GM13976 (cell line): Measurements from ENCODE around the gene GDE1.
A peak's percentile ranks its signal among the peaks of the same experiment; 100 is the strongest.
"Not testable (repeated sequence)": the region's sequence is repeated elsewhere in the genome, so short reads cannot be mapped to it uniquely, and the experiment has no call there.

Experiments used
- DNase-seq: peaks from one replicate; pipeline ENCODE4 v3.0.0; 2012; ENCODE audit warnings: low spot score
- in situ Hi-C: fragments of 300-500 bp; cut with MboI; formaldehyde crosslinking; loops from one replicate; pipeline ENCODE4 v1.12.0; 2022; ENCODE audit warnings: low sequenced_read_pairs, mixed read lengths, inconsistent platforms; ENCODE audit not compliant: unreplicated experiment
- TF ChIP-seq, protein P1 (sequence below): IDR thresholded peaks from 2 replicates; pipeline ENCODE4 v1.5.1; 2012; ENCODE audit warnings: borderline replicate concordance, mild to moderate bottlenecking; ENCODE audit not compliant: insufficient read depth; ENCODE audit errors: extremely low read depth, missing control alignments, control extremely low read depth

GDE1 gene

DNA sequence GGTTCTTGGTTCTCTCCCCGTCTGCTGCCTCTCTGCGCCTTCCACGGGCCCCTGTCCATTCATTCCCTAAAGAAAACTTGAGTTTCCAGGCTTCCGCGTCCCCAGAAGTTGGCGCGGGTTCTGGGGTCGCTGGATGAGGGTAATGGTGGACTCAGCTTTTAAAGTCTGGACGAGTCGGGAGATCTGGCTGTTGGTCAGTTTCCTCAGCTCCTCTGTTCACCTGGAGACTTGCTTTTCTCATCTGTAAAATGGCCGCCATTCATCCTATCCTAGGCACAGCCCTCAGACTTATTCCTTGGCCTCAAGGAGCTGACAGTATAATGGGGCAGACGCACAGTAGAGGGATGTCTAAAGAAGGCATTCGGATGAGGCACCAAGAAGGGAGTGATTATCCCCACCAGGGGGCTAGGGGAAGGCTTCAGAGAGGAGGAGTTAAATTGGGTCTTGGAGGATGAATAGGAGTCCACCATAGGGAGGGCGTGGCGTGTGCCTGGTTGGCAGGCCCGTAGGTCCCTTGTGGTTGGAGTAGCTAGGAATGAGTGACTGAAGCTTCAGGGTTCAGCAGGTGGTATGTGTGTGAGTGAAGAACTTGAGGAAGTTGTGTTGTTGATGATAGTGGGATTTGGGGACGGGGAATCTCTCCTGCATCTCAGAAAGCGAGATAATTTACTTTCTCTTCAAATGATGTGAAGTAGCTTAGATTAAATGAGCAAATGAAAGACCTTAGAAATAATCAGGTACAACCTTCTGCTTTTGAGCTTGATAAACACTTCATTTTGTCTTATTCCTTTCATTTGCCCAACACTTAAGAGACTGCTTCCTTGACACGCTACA is 34.3 kb upstream of the GDE1 start:
- DNase-seq: peak; percentile 47
- in situ Hi-C loops: no loop called here
- TF ChIP-seq, protein P1, sequence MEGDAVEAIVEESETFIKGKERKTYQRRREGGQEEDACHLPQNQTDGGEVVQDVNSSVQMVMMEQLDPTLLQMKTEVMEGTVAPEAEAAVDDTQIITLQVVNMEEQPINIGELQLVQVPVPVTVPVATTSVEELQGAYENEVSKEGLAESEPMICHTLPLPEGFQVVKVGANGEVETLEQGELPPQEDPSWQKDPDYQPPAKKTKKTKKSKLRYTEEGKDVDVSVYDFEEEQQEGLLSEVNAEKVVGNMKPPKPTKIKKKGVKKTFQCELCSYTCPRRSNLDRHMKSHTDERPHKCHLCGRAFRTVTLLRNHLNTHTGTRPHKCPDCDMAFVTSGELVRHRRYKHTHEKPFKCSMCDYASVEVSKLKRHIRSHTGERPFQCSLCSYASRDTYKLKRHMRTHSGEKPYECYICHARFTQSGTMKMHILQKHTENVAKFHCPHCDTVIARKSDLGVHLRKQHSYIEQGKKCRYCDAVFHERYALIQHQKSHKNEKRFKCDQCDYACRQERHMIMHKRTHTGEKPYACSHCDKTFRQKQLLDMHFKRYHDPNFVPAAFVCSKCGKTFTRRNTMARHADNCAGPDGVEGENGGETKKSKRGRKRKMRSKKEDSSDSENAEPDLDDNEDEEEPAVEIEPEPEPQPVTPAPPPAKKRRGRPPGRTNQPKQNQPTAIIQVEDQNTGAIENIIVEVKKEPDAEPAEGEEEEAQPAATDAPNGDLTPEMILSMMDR: no peak

DNA sequence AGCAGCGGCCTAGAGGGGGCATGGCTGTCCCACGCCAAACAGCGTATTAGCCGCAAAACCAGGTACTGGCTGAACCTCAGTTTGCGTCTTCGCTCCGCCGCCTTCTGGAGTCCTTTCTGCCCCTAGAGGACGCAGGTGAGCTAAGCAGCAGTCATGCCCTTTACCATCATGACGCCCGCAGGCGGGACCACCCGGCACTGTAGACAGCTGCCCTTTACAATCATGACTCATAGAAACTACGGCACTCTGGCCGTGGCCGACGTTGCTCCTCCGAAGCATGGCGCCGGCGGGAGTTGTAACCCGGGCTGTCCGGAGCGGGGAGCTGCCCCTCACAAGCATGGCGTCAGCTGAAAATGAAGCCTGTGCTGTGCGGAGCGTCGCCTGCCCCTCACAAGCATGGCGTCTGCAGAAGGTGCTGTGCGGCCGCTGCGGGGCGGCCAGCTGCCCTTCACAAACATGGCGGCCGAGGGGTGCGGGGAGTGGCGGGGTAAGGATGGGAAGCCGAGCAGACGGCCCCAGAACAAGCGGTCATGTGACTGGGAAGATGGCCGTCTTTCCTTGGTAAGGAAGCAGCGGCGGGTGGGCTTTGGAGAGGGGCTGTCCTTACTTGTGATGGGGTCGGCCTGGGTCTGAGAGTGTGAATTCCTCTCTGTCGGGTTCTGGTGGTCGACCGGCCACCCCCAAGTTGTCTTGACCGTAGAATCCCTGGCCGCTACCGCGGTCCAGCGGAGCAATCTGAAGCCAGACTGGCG is 33.5 kb upstream of the GDE1 start, which contains the start of gene VPS35L:
Gene VPS35L (plus strand): TSS at position 518 of the 752 bp plus-strand sequence. CDS start 27 bp downstream, at position 545.
- TF ChIP-seq, protein P1: peak; percentile 79
- in situ Hi-C loops: no loop called here
- peak; percentile 94 for DNase-seq

DNA sequence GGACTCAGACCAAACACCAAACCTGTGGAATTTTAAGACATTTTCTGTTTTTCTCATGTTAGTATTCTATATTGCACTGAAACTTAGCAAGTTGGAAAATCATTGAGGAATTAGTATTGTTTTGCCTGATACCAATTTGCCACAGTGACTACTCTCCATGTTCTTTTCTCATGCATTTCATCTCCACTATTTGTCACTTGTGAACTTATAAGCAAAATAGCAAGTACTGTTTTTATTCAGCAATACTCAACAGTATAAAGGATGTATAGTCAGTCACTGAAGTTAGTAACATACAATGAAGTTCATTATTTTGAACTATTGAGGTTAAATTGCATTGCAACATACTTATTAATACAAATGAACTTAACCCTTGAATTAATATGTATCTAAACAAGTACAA is 27.8 kb upstream of the GDE1 start:
- TF ChIP-seq, protein P1: no peak
- in situ Hi-C loops: no loop called here
- DNase-seq: no peak

DNA sequence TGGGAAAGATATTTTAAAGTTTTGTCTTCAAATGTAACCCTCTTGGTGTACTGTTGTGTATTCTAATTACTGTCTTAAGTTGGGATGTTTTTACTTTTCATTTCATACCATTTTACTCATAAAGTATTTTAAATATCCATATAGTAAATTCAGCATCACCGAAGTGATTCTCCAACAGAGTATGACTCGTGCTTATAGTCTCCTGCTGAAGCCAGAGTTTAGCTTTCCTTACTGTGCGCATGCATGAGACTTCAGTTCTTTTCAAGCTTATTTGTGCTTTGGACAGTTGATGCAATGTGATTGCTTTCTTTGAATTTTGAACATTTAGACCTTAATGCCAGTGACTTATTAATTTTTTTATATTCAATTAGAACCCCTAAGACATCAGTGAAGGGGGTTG is 26.2 kb upstream of the GDE1 start:
- TF ChIP-seq, protein P1: no peak
- DNase-seq: no peak
- in situ Hi-C loops: no loop called here

DNA sequence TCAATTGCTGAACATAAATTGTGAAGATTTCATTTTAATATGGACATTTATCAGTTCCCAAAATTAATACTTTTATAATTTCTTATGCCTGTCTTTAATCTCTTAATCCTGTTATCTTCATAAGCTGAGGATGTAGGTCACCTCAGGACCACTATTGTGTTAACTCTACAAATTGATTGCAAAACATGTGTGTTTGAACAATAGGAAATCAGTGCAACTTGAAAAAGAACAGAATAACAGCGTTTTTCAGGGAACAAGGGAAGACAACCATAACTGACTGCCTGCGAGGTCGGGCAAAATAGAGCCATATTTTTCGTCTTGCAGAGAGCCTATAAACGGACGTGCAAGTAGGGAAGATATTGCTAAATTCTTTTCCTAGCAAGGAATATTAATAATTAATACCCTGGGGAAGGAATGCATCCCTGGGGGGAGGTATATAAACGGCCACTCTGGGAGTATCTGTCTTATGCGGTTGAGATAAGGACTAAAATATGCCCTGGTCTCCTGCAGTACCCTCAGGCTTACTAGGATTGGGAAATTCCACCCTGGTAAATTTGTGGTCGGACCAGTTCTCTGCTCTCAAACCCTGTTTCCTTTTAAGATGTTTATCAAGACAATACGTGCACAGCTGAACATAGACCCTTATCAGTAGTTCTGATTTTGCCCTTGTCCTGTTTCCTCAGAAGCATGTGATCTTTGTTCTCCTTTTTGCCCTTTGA is 21.5 kb upstream of the GDE1 start:
- DNase-seq, in situ Hi-C loops: not testable (repeated sequence)

DNA sequence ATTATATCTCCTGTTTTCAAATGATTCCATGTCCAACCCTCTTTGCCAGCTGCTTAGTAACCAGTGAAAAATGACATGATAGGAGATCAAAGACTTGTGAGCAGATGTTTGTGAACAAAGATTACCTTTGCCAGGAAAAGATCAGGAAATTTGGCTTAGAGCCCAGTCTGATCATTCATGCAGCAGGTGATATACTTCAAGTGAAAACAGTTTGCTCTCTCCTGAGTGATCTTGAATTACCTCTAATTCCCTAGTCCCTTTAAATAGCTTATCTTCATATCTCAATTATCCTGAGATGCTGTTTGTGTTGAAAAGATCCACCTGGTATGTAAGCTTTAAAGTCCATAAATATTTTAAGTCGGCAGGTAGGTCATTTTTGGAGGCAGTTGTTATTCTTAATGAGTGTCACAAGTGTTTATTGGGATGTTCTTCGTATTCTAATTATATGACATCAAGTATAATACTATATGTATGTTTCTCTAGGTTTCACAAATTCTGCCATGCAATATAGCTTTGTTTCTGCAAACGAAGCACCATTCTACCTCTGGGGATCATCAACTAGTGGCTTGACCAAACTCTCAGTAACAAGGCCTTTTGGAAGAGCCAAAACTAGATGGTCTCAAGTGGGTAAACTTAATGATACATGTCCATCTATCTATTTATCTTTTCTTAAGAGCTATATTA is 20.4 kb upstream of the GDE1 start:
- TF ChIP-seq, protein P1: no peak
- DNase-seq: no peak
- in situ Hi-C loops: no loop called here
